ENCODE data around the gene IFNL1. TPM values are rescaled to one million over a fixed set of nuclear protein-coding genes. Genes with fewer than 3 reads are reported as not detected.
"Not testable (repeated sequence)": the region's sequence is repeated elsewhere in the genome, so short reads cannot be mapped to it uniquely, and the experiment has no call there.

IFNL1 gene
- polyA plus RNA-seq, 1 donor from 2014 or later, result not detected

- peaks cover 14% of the 10 kb centered on the region for H3K27me3 ChIP-seq (ENCODE audit: insufficient read depth, low read depth, low read length)
- not testable (repeated sequence) for H3K9me3 ChIP-seq (ENCODE audit: low read length); H3K36me3 ChIP-seq (ENCODE audit: insufficient read depth, low read length); H3K4me3 ChIP-seq (ENCODE audit: low read length); H3K9ac ChIP-seq (ENCODE audit: low read length); H4K20me1 ChIP-seq (ENCODE audit: insufficient read depth); H2AFZ ChIP-seq (ENCODE audit: low read depth, low read length); H3K4me2 ChIP-seq (ENCODE audit: low read length); H3K9me2 ChIP-seq (ENCODE audit: insufficient read depth, low read length); H3F3A ChIP-seq (ENCODE audit: insufficient read depth, low read length, poor library complexity, severe bottlenecking); H3K79me2 ChIP-seq (replicated peaks; ENCODE audit: insufficient read depth, low read length); H3K27ac ChIP-seq (ENCODE audit: low read length)
Observed at GRCh38 chr19:39269369-39269768, 26.8 kb upstream of the IFNL1 start.

- Histone ChIP-seq H2AFZ (ENCODE audit: low read depth, low read length) (no peak overlapping the region), H3K9me2 (ENCODE audit: insufficient read depth, low read length) (no peaks in the 10 kb centered on the region), H3K27ac (ENCODE audit: low read length) (no peak overlapping the region), H3K9ac (ENCODE audit: low read length) (no peak overlapping the region), H3K4me2 (ENCODE audit: low read length) (no peak overlapping the region), H3K79me2 (replicated peaks; ENCODE audit: insufficient read depth, low read length) (no peaks in the 10 kb centered on the region), H4K20me1 (ENCODE audit: insufficient read depth) (no peaks in the 10 kb centered on the region), H3K36me3 (ENCODE audit: insufficient read depth, low read length) (no peaks in the 10 kb centered on the region), H3F3A (ENCODE audit: insufficient read depth, low read length, poor library complexity, severe bottlenecking) (no peaks in the 10 kb centered on the region), H3K9me3 (ENCODE audit: low read length) (no peaks in the 10 kb centered on the region), H3K27me3 (ENCODE audit: insufficient read depth, low read depth, low read length) (peaks cover 5% of the 10 kb centered on the region), H3K4me3 (ENCODE audit: low read length) (no peak overlapping the region)
- no peak for TF ChIP-seq SMC3 (conservative IDR thresholded peaks at IDR 0.05; ENCODE audit: poor library complexity)
- no peak for TF ChIP-seq POLR2AphosphoS5 (IDR thresholded peaks at IDR 0.05)
- no peak for TF ChIP-seq EZH2 (IDR thresholded peaks at IDR 0.05; ENCODE audit: borderline replicate concordance, insufficient read depth, low read length, poor library complexity, severe bottlenecking)
- no peak for TF ChIP-seq CTCF (IDR thresholded peaks at IDR 0.05; ENCODE audit: poor library complexity, severe bottlenecking)
- TF ChIP-seq EP300 (conservative IDR thresholded peaks at IDR 0.05; ENCODE audit: poor library complexity, severe bottlenecking), result no peak
- TF ChIP-seq TAF1 (IDR thresholded peaks at IDR 0.05; ENCODE audit: low read depth), result no peak
- no peak for TF ChIP-seq MXI1 (conservative IDR thresholded peaks at IDR 0.05; ENCODE audit: poor library complexity, severe bottlenecking)
- no peak for TF ChIP-seq REST (IDR thresholded peaks at IDR 0.05; ENCODE audit: borderline replicate concordance)
- TF ChIP-seq RAD21 (conservative IDR thresholded peaks at IDR 0.05), result no peak
Observed at GRCh38 chr19:39270036-39270871, 26.0 kb upstream of the IFNL1 start.

GRCh38 chr19:39273859-39274258 lies 22.3 kb upstream of the IFNL1 start:
- H3K4me3 ChIP-seq (ENCODE audit: low read length); H3F3A ChIP-seq (ENCODE audit: insufficient read depth, low read length, poor library complexity, severe bottlenecking); H3K9me2 ChIP-seq (ENCODE audit: insufficient read depth, low read length); H3K4me2 ChIP-seq (ENCODE audit: low read length); H4K20me1 ChIP-seq (ENCODE audit: insufficient read depth); H3K79me2 ChIP-seq (replicated peaks; ENCODE audit: insufficient read depth, low read length); H3K9ac ChIP-seq (ENCODE audit: low read length); H3K27ac ChIP-seq (ENCODE audit: low read length); H3K27me3 ChIP-seq (ENCODE audit: insufficient read depth, low read depth, low read length); H3K36me3 ChIP-seq (ENCODE audit: insufficient read depth, low read length); H2AFZ ChIP-seq (ENCODE audit: low read depth, low read length); H3K9me3 ChIP-seq (ENCODE audit: low read length): not testable (repeated sequence)
